AG08396 (cell line): Measurements from ENCODE around the gene MYL5.
"Not testable (repeated sequence)": the region's sequence is repeated elsewhere in the genome, so short reads cannot be mapped to it uniquely, and the experiment has no call there.

Experiments
- DNase-seq: peaks from one replicate; pipeline ENCODE4 v3.0.0; 2012; ENCODE audit warnings: low spot score, mixed read lengths

MYL5 gene

DNA sequence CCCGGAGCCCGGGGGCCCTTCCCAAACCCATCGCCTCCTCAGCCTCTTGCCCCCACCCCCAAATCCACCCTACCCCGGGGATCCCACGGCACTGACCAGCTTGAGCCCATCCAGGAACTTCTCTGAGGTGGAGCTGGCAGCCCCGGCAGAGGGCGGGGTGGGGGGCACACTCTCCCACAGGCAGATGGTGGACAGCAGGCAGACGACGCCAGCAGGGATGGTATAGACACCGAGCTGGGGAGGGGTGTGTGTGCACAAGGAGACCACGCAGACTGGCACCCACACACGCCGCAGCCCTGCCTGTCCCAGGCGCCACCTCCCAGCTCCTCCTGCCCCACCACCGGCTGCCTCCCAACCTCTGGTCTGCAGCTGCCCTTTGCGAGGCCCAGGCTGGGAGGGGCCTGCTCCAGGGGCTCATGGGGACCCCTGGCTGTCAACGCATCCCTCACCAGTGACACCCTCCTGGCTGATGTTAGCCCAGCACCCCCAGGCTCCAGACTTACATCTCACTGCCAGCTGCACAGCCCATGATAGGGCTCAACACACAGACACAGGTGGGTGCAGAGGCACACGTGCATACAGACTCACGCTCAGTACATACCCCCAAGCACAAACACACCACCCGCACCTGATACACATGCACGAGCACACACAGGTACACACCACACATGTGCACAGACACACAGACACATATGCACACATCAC lies 10.4 kb downstream of the MYL5 start:
- DNase-seq: no peak

- no peak for DNase-seq
Measured at GRCh38 chr4:685679-686412, 11.5 kb downstream of the MYL5 start.

DNA sequence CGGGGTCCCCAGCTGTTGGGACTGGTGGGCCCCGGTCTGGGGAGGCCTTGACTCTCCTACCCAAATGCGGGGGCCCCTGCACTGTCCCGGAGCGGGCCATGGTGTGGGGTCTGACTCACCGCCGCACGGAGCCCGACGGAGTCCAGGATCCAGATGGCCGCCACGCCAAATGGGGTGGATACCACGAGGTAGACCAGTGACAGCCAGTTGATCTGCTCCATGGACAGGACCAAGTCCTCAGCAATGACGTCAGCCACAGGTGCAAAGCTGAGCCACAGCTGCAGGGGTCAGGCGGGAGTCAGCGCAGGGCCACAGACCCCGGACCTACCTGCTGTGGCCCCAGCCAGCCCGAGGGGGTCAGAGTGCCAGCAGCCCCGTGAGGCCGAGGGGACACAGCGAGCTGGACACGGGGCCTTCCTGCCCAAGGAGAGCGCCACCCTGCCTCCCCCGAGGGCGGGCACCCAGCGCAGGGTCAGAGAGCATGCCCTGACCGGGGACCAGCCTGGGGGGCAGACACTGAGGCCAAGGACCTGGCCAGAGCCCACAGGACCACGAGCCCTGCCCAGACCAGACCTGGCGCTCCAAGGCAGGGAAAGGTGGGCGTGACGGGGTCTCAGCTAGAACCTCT lies 12.2 kb downstream of the MYL5 start:
- no peak for DNase-seq

DNA sequence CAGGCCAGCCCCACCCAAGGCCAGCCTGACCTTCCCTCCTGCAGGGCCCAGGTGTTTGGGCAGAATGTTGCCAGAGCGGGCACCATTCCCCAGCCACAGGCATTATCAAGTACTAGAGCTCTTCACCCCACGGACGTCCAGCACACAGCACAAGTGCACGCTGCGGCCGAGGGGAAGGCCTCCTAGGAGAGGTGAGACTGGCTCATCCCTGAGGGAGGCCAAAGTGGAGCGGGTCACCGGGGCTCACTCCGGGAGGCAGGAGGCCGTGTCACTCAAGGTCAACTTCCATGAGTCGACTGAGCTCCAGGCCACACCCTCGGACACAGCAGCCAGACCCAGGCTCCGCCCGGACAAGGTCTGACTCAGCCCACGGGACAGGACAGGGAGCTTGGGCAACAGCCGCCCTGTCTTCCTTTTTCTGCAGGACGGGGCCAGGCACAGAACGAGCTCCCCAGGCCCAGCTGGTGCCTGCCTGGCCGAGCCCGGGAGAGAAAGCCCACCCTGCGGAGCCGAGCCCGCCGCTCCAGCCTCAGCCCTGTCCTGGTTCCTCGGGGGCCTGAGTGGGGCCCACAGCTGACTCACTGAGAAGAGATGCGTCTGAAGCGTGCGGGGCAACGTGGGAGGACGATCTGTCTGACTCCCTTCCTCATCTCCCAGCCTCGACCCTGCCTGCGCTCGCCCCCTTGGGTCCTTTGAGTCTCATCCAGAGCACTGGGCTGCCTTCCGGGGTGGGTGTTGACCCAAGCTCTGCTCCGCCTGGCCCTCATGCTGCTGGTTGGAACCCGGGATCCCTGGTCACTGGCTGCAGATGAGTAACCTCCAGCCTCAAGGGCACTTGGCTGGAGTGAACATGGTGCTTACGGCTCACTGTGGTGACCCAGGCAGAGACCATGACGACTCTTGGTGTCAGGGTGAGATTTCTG lies 13.0 kb downstream of the MYL5 start:
- DNase-seq: peak; percentile 98

DNA sequence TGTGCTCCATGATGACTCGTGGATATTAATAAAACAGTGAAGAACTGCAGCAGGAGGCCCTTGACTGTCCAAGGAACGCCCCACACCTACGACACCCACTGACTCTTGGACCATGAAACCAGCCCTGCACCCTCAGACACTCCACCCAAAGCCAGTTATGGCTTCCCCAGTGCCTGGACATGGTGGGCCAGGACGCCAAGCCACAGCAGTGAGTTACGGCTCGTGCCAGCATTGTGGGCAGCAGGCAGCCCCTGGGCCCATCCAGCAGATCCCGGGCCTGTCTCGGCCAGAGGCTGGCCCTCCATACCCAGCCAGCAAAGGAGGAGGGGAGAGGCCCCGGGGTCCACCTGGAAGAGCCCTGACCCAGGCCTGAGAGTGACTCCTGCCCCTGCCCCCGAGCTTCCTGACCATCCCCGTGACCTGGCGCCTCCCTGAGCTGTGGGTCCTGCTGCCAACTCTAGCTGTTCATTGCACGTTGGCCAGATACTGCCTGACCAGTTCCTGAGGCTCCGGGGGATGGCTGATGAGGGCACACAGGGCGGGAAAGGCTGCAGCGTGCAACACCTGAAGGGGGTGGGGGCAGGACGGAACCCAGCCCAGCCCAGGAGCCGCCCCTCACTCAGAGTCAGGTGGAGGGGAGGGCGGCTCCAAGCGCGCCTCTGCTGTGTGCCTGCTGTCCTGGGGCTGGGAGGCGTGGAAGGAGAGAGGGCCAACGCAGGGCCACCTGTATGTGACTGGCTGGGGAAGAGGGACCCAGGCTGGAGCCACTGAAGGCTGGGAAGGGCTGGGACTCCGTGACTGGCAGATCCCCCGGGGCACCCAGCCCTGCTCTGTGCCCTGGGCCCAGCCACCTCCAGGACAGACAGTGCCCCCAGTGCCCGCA lies 13.9 kb downstream of the MYL5 start:
- DNase-seq: peak; percentile 31

DNA sequence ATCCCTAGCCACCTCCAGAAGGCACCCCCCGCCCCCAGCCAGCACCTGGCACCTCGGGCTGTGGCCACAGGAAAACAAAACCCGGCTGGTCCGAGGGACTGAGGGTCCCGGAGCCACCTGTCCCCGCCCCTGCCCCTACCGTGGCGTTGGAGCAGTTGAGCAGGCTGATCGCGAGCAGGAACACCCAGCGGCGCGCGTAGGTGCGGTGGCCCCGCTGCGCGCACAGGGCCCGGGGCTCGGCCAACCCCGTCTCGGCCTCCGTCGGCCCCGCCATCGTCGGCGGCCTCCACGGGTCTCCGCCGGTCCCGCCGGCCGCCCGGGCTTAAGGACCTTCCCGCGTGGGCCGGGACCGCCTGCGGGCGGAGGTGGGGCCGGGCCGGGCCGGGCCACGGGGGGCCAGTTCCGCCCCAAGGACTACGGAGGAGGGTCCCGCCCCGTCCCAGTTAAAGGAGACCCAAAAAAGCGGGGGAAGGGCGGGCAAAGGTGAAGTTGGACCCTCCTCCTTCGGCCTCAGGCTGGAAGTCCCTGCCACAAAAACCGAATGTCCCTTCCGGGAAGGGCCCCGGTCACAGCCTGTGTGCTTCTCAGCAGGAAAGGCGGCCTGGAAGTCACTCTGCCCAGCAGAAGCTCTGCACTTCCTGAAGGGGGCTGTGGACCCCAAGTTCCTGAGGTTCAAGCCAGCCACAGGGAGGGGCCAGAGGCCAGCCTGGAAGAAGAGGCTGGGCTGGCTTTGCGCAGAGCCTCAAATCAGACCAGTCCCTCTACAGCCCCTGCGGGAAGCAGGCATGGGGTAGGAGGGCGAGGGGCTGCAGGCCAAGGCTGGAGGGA lies 14.7 kb downstream of the MYL5 start, which contains the start of gene SLC49A3:
TSS of gene SLC49A3 (minus strand) at position 298 of the 828 bp plus-strand sequence. CDS start at position 274, 24 bp downstream.
- DNase-seq: peak; percentile 41

DNA sequence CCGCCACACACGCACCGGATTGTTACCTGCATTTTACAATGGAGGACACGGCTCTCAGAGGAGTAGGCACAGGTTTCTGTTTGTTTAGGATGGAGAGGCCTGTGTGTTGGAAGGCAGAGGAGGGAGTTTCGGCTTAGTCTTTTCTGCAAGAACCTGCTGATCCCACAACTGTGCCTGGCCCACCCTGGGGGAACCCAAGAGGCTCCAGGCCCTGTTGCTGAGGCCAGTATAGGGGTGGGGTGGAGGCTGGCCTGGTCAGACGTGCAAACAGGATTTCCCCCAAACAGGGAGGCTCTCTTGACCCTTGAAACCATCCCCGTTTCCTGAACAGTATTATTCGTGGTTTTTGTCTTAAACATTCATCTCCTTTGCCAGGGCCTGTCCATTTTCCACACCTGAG lies 15.4 kb downstream of the MYL5 start:
- no peak for DNase-seq

DNA sequence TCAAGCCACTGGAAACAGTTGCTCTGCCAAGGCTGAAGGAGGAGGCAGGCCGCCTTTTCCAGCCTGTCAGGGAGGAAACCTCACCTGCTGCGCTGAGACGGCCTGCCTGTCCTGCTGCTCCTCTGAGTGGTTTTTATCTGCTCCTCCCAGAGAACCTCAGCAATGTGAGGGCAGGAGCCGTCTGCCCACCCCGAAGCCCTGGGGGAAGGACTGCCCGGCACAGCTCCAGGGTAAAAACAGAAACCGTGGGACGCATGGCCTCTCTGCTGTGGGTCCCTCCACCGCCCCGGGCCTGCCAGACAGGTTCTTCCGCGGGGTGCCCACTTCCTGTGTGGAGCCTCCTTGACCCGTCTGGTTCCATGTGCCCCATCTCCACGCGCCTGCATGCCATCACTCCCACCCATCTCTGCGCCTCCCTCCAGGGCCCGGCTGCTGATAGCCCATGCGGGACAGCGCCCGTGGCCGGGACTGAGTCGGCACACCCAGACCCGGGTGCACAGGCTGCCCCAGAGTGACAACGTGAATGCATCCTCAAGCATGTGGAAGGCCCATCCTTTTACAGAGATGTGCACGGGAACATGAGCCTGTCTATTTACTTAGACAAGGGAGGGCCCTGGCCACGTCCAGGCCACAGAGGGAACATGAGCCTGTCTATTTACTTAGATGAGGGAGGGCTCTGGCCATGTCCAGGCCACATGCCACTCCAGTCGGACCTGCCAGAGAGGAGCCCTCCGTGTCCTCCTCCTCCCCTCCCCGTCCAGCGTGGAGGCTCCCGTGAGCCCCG lies 18.6 kb downstream of the MYL5 start:
- no peak for DNase-seq

GRCh38 chr4:694341-694940 lies 20.1 kb downstream of the MYL5 start:
- not testable (repeated sequence) for DNase-seq

DNA sequence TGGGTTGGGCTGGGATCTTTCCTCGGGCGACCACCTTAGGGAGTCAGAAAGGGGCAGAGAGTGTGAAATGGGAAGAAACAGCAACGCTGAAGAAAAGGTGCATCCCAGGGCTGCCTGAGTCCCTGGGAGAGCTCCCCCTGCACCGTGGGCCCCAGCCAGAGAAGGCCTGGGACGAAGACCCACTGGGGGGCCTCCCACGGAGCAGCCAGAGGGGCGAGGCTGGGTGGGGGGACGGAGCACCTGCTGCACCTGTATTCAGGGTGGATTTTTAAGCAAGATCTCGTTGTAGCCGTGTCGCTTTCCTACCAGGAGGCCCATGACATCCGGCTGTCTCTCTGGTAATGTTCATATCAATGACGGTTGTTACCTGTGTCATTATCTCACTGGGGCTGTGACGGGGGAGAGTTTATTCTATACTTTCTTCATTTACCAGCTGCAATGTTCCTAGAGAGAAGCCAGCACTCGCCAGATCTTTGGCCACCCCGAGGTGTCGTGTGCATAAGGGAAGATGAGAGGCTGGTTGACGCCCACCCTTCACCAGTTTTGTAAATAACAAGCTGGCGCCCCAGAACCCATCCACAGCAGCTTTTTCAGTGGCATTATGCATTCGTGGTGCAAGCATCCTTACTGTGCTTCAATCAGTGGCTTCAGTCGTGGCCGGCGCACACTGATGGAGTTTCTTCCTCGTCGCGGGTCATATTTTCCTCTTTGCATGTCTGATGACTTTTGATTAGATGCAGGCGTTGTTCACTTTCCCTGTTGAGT lies 25.7 kb downstream of the MYL5 start:
- no peak for DNase-seq

DNA sequence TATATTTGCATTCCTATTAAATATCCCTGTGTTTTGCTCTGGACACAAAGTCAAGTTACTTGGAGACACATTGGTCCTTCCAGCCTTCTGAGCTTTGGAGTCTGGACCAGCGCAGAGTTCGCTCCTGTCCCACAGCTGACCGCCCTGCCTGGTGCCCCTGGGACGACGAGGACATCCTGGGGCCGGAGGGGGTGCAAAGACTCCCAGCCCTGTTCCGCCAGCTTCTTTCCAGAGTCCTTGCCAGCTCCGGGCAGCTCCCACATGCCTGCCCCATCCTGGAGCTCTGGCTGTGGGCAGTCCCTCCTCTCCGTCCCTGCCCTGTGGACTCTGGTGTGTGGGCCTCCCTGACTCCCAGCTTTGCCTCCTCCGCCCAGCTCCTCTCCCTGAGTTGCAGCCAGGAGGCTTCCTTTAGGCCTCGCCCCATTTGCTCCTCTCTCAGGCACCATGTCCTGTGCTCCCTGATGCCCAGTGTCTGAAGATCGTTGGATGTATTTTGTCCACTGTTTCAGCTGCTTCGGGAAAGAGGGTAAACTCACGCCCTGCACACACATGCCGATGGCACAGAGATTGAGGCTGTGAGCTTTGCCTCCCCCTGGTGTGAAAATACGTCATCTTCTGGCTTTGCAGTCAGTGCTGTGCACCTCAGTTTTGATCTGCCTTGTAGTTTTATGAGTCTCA lies 26.4 kb downstream of the MYL5 start:
- DNase-seq: no peak

GRCh38 chr4:702618-703048 lies 28.3 kb downstream of the MYL5 start:
- no peak for DNase-seq

- DNase-seq: no peak
Measured at GRCh38 chr4:703336-704197, 29.2 kb downstream of the MYL5 start.

DNA sequence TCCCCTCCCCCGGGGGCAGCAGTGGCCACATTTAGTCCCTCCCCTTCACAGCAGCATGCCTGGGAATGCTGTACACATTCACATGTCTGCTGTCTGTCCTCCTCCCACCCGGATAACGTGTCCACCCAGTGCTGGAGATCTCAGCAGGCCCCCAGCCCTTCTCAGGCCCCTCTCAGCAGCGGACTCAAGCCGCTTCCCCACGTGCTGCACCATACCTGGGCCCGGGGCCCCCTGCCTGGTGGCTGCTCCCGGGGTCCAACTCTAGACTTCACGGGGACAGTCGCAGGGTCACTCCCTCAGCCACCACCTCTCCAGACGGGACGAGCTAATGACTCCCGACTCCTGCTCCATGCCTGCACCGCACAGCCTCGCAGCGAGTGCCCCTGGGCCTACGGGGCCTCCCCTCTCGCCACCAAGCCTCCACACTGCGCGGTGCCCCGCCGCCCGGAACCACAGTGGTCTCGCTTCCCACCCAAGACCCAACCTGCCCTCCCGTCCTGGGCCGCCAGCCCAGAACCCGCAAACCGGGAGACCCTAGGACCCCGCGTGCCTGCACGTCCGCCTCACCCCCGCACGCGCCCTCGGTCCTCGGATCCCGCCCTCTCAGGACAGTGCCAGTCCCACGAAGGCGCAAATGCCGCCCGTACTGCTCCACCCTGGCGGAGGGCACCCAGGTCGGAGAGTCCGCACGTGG lies 30.0 kb downstream of the MYL5 start:
- DNase-seq: no peak

DNA sequence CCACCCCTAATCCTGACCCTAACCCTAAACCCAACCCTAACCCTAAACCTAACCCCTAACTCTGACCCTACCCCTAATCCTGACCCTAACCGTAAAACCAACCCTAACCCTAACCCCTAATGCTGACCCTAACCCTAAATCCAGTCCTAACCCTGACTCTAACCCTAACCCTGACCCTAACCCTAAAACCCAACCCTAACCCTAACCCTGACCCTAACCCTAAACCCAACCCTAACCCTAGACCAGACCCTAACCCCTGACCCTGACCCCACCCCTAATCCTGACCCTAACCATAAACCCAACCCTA lies 30.6 kb downstream of the MYL5 start:
- DNase-seq: no peak
